SK-N-SH (cell line): ENCODE data around the gene CALR3. TPM values are rescaled to one million over a fixed set of nuclear protein-coding genes. Genes with fewer than 3 reads are reported as not detected.

Experiments used
- CTCF ChIA-PET: fragments of 300-600, 350-600 bp; formaldehyde crosslinking; extraction: SDS; loops from one replicate; lab custom pipeline; 2021; lab: Yijun Ruan, JAX
- POLR2A ChIA-PET: fragments of 350-600 bp; sonication (Branson Sonifier 250); formaldehyde crosslinking; extraction: SDS; loops from one replicate; lab custom pipeline; 2020; ENCODE audit warnings: antibody characterized with exemption, inconsistent platforms; lab: Yijun Ruan, JAX
- DNase-seq: peaks from one replicate; pipeline ENCODE4 v3.0.0; 2012
- H2AFZ ChIP-seq: fragments of 200-600 bp; sonication (generic); 2 replicates; pipeline ENCODE4 v1.8.1; 2016; ENCODE audit warnings: antibody characterized with exemption, mild to moderate bottlenecking, low read depth
- H3F3A ChIP-seq: fragments of 200-600 bp; sonication (generic); replicated peaks from 2 replicates; pipeline ENCODE3; 2016; ENCODE audit warnings: antibody characterized with exemption, mild to moderate bottlenecking; ENCODE audit not compliant: insufficient read depth
- H3K27ac ChIP-seq, 2 experiments: fragments of 200-500 bp in 1 of 2; fragments of 200-600 bp in 1 of 2; sonication (Bioruptor generic) in 1 of 2; sonication (generic), shearing (Covaris generic) in 1 of 2; 2 replicates each; pipeline versions ENCODE4 v1.5.1 to v1.6.1; 2014 to 2016; ENCODE audit warnings: low read depth in 2 of 2, inconsistent platforms in 1 of 2, low read length in 1 of 2, mild to moderate bottlenecking in 1 of 2, mixed read lengths in 1 of 2
- H3K27me3 ChIP-seq: fragments of 200-600 bp; sonication (generic), shearing (Covaris generic); 2 replicates; pipeline ENCODE4 v1.6.1; 2016; ENCODE audit warnings: mixed run types; ENCODE audit not compliant: insufficient read depth
- H3K36me3 ChIP-seq, 2 experiments: fragments of 200-500 bp in 1 of 2; fragments of 200-600 bp in 1 of 2; sonication (Bioruptor generic) in 1 of 2; sonication (generic) in 1 of 2; replicated peaks in 1 of 2; 2 replicates each; pipeline versions ENCODE3 to v1.5.1; 2014 to 2016; ENCODE audit warnings: low read length in 1 of 2, mild to moderate bottlenecking in 1 of 2; ENCODE audit not compliant: insufficient read depth in 2 of 2, control insufficient read depth in 1 of 2
- H3K4me1 ChIP-seq, 2 experiments: fragments of 200-500 bp in 1 of 2; fragments of 200-600 bp in 1 of 2; sonication (Bioruptor generic) in 1 of 2; sonication (generic), shearing (Covaris generic) in 1 of 2; 2 replicates each; pipeline versions ENCODE4 v1.5.1 to v1.6.1; 2014 to 2016; ENCODE audit warnings: low read depth in 1 of 2, low read length in 1 of 2, mixed run types in 1 of 2; ENCODE audit not compliant: insufficient read depth in 2 of 2, control insufficient read depth in 1 of 2
- H3K4me2 ChIP-seq: fragments of 200-600 bp; sonication (generic), shearing (Covaris generic); 2 replicates; pipeline ENCODE4 v1.6.1; 2017; ENCODE audit warnings: mixed run types
- H3K4me3 ChIP-seq, 2 experiments: fragments of 200-500 bp in 1 of 2; fragments of 200-600 bp in 1 of 2; sonication (Bioruptor generic) in 1 of 2; sonication (generic), shearing (Covaris generic) in 1 of 2; 2 replicates each; pipeline versions ENCODE4 v1.5.1 to v1.8.1; 2014 to 2016; ENCODE audit warnings: low read depth in 2 of 2, inconsistent platforms in 1 of 2, low read length in 1 of 2, mild to moderate bottlenecking in 1 of 2, mixed read lengths in 1 of 2, moderate library complexity in 1 of 2
- H3K79me2 ChIP-seq: fragments of 200-600 bp; sonication (generic); 2 replicates; pipeline ENCODE4 v1.8.1; 2017; ENCODE audit warnings: mild to moderate bottlenecking; ENCODE audit not compliant: insufficient read depth
- H3K9ac ChIP-seq: fragments of 200-600 bp; sonication (generic); 2 replicates; pipeline ENCODE4 v1.6.1; 2017; ENCODE audit warnings: mixed run types
- H3K9me2 ChIP-seq: fragments of 200-600 bp; sonication (generic); 2 replicates; pipeline ENCODE4 v1.6.1; 2017; ENCODE audit warnings: mixed run types
- H3K9me3 ChIP-seq: fragments of 200-600 bp; sonication (generic); 2 replicates; pipeline ENCODE4 v1.6.1; 2017; ENCODE audit warnings: mixed run types, mild to moderate bottlenecking, moderate library complexity
- H4K20me1 ChIP-seq: fragments of 200-600 bp; sonication (generic); 2 replicates; pipeline ENCODE4 v1.6.1; 2017; ENCODE audit warnings: mild to moderate bottlenecking, mixed run types; ENCODE audit not compliant: insufficient read depth
- CHD2 ChIP-seq: fragments of 150-350 bp; IDR thresholded peaks from 2 replicates; pipeline ENCODE4 v1.6.1; 2018; ENCODE audit warnings: low read length; ENCODE audit not compliant: partially characterized antibody
- FOSL2 ChIP-seq: IDR thresholded peaks from 2 replicates; pipeline ENCODE4 v1.4.0; 2012; ENCODE audit warnings: low read depth, mild to moderate bottlenecking, moderate library complexity, borderline replicate concordance
- FOXM1 ChIP-seq: IDR thresholded peaks from 2 replicates; pipeline ENCODE4 v1.4.0; 2012; ENCODE audit warnings: low read depth, mild to moderate bottlenecking
- GATA2 ChIP-seq: sonication (generic); formaldehyde crosslinking; IDR thresholded peaks from 2 replicates; pipeline ENCODE4 v1.5.0; 2020; ENCODE audit warnings: mild to moderate bottlenecking, missing genetic modification reagents
- JUND ChIP-seq: IDR thresholded peaks from 2 replicates; pipeline ENCODE4 v1.4.0; 2012
- MEF2A ChIP-seq: IDR thresholded peaks from 2 replicates; pipeline ENCODE4 v1.4.0; 2012; ENCODE audit warnings: low read depth, borderline replicate concordance
- MXI1 ChIP-seq: IDR thresholded peaks from 2 replicates; pipeline ENCODE4 v1.6.1; 2012; ENCODE audit warnings: mild to moderate bottlenecking, low read depth, low read length, improper control_type of control experiment
- RCOR1 ChIP-seq: fragments of 150-350 bp; IDR thresholded peaks from 2 replicates; pipeline ENCODE4 v1.6.1; 2017; ENCODE audit warnings: antibody characterized with exemption, low read length
- RXRA ChIP-seq: IDR thresholded peaks from 2 replicates; pipeline ENCODE4 v1.4.0; 2012; ENCODE audit warnings: low read depth, mild to moderate bottlenecking, borderline replicate concordance
- SIN3A ChIP-seq: IDR thresholded peaks from 2 replicates; pipeline ENCODE4 v1.6.1; 2012; ENCODE audit warnings: low read depth, mild to moderate bottlenecking, low read length, moderate library complexity, borderline replicate concordance
- SMC3 ChIP-seq: IDR thresholded peaks from 2 replicates; pipeline ENCODE4 v1.6.1; 2012; ENCODE audit warnings: low read depth, low read length, improper control_type of control experiment
- TAF1 ChIP-seq: IDR thresholded peaks from 2 replicates; pipeline ENCODE4 v1.6.1; 2012; ENCODE audit warnings: low read depth, mild to moderate bottlenecking, low read length, moderate library complexity, borderline replicate concordance
- TCF12 ChIP-seq: IDR thresholded peaks from 2 replicates; pipeline ENCODE4 v1.4.0; 2012
- whole genome bisulfite sequencing: methylation state at CpG from one replicate; pipeline ENCODE4 v1.1.6; 2017; ENCODE audit warnings: low lambda C conversion rate; 5-methylcytosine and 5-hydroxymethylcytosine counted together
- polyA plus RNA-seq, 3 experiments: library from polyadenylated mRNA; depleted of rRNA; stranded (reverse); fragments of >200 nt; gene quantifications; 2 replicates each; pipeline ENCODE4 v1.2.3, GENCODE V29; 2012
- TF ChIP-seq, protein P1 (sequence below): IDR thresholded peaks from 2 replicates; pipeline ENCODE4 v1.6.1; 2012; ENCODE audit warnings: mild to moderate bottlenecking, low read depth, low read length, moderate library complexity
- TF ChIP-seq, protein P2 (sequence below): IDR thresholded peaks from 2 replicates; pipeline ENCODE4 v1.4.0; 2012; ENCODE audit warnings: low read depth, borderline replicate concordance
- TF ChIP-seq, protein P3 (sequence below): IDR thresholded peaks from 2 replicates; pipeline ENCODE4 v1.4.0; 2012; ENCODE audit warnings: low read depth, borderline replicate concordance
- TF ChIP-seq, protein P4 (sequence below): fragments of 200-600 bp; sonication (generic); IDR thresholded peaks from 2 replicates; pipeline ENCODE4 v1.6.1; 2017; ENCODE audit warnings: antibody characterized with exemption, mild to moderate bottlenecking, moderate library complexity
- TF ChIP-seq, protein P5 (sequence below): IDR thresholded peaks from 2 replicates; pipeline ENCODE4 v1.4.0; 2012; ENCODE audit warnings: low read depth
- TF ChIP-seq, protein P6 (sequence below): fragments of 150-350 bp; IDR thresholded peaks from 2 replicates; pipeline ENCODE4 v1.6.1; 2016; ENCODE audit warnings: mild to moderate bottlenecking, low read depth, low read length

Gene CALR3
- polyA plus RNA-seq, 1 of the 3 experiments (the other 2 are of a cell fraction) = not detected

DNA sequence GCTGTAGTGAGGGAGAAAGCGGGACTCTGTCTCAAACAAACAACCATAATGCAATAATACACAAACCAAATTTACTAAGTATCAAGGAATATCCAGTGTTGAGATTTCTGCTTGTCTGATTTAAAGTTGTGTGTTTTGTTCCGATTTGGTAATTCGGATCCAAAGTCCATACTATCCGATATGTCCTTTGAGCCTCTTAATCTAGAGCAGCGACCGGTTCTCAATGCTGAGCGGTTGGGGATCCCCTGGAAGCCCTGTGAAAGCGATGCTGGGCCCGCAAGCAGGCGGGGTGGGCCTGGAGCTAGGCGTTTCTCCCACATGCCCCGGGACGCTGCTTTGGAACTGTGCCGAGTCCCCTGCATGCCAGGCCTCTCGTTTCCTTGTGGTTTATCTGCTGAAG is 20.4 kb upstream of the CALR3 start:
- no peak overlapping the region for H3K4me3 ChIP-seq
- H4K20me1 ChIP-seq = 0 out of 2 replicates have a peak, but pooled peaks cover 8% of the 10 kb centered on the region
- no peak overlapping the region for H3K4me2 ChIP-seq
- no peak overlapping the region for H2AFZ ChIP-seq
- H3K4me1 ChIP-seq = no peaks in the 10 kb centered on the region
- TF ChIP-seq FOSL2 (no peak), GATA2 (CRISPR knock-in tag) (no peak), MEF2A (no peak), SMC3 (no peak), RXRA (no peak), TAF1 (no peak), JUND (no peak), FOXM1 (no peak), RCOR1 (no peak), SIN3A (no peak), TCF12 (no peak), CHD2 (no peak), MXI1 (no peak)
- TF ChIP-seq, protein P1, sequence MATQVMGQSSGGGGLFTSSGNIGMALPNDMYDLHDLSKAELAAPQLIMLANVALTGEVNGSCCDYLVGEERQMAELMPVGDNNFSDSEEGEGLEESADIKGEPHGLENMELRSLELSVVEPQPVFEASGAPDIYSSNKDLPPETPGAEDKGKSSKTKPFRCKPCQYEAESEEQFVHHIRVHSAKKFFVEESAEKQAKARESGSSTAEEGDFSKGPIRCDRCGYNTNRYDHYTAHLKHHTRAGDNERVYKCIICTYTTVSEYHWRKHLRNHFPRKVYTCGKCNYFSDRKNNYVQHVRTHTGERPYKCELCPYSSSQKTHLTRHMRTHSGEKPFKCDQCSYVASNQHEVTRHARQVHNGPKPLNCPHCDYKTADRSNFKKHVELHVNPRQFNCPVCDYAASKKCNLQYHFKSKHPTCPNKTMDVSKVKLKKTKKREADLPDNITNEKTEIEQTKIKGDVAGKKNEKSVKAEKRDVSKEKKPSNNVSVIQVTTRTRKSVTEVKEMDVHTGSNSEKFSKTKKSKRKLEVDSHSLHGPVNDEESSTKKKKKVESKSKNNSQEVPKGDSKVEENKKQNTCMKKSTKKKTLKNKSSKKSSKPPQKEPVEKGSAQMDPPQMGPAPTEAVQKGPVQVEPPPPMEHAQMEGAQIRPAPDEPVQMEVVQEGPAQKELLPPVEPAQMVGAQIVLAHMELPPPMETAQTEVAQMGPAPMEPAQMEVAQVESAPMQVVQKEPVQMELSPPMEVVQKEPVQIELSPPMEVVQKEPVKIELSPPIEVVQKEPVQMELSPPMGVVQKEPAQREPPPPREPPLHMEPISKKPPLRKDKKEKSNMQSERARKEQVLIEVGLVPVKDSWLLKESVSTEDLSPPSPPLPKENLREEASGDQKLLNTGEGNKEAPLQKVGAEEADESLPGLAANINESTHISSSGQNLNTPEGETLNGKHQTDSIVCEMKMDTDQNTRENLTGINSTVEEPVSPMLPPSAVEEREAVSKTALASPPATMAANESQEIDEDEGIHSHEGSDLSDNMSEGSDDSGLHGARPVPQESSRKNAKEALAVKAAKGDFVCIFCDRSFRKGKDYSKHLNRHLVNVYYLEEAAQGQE = no peak
- TF ChIP-seq, protein P2, sequence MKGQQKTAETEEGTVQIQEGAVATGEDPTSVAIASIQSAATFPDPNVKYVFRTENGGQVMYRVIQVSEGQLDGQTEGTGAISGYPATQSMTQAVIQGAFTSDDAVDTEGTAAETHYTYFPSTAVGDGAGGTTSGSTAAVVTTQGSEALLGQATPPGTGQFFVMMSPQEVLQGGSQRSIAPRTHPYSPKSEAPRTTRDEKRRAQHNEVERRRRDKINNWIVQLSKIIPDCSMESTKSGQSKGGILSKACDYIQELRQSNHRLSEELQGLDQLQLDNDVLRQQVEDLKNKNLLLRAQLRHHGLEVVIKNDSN = no peak
- TF ChIP-seq, protein P3, sequence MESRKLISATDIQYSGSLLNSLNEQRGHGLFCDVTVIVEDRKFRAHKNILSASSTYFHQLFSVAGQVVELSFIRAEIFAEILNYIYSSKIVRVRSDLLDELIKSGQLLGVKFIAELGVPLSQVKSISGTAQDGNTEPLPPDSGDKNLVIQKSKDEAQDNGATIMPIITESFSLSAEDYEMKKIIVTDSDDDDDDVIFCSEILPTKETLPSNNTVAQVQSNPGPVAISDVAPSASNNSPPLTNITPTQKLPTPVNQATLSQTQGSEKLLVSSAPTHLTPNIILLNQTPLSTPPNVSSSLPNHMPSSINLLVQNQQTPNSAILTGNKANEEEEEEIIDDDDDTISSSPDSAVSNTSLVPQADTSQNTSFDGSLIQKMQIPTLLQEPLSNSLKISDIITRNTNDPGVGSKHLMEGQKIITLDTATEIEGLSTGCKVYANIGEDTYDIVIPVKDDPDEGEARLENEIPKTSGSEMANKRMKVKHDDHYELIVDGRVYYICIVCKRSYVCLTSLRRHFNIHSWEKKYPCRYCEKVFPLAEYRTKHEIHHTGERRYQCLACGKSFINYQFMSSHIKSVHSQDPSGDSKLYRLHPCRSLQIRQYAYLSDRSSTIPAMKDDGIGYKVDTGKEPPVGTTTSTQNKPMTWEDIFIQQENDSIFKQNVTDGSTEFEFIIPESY = no peak
- TF ChIP-seq, protein P4, sequence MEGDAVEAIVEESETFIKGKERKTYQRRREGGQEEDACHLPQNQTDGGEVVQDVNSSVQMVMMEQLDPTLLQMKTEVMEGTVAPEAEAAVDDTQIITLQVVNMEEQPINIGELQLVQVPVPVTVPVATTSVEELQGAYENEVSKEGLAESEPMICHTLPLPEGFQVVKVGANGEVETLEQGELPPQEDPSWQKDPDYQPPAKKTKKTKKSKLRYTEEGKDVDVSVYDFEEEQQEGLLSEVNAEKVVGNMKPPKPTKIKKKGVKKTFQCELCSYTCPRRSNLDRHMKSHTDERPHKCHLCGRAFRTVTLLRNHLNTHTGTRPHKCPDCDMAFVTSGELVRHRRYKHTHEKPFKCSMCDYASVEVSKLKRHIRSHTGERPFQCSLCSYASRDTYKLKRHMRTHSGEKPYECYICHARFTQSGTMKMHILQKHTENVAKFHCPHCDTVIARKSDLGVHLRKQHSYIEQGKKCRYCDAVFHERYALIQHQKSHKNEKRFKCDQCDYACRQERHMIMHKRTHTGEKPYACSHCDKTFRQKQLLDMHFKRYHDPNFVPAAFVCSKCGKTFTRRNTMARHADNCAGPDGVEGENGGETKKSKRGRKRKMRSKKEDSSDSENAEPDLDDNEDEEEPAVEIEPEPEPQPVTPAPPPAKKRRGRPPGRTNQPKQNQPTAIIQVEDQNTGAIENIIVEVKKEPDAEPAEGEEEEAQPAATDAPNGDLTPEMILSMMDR = no peak
- TF ChIP-seq, protein P5, sequence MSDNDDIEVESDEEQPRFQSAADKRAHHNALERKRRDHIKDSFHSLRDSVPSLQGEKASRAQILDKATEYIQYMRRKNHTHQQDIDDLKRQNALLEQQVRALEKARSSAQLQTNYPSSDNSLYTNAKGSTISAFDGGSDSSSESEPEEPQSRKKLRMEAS = no peak
- TF ChIP-seq, protein P6, sequence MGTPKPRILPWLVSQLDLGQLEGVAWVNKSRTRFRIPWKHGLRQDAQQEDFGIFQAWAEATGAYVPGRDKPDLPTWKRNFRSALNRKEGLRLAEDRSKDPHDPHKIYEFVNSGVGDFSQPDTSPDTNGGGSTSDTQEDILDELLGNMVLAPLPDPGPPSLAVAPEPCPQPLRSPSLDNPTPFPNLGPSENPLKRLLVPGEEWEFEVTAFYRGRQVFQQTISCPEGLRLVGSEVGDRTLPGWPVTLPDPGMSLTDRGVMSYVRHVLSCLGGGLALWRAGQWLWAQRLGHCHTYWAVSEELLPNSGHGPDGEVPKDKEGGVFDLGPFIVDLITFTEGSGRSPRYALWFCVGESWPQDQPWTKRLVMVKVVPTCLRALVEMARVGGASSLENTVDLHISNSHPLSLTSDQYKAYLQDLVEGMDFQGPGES = no peak
- H3K27ac ChIP-seq = no peak overlapping the region
- no peaks in the 10 kb centered on the region for H3K79me2 ChIP-seq
- POLR2A ChIA-PET = interaction anchor here (1.3 kb wide), 1 partner anchor 12 kb away, joined by 4 read pairs; no protein-coding TSS in a partner anchor
- H3K27me3 ChIP-seq = no peaks in the 10 kb centered on the region
- peaks cover 19 to 58% of the 10 kb centered on the region in 2 experiments for H3K36me3 ChIP-seq
- H3K9ac ChIP-seq = no peak overlapping the region
- no peaks in the 10 kb centered on the region for H3K9me2 ChIP-seq
- no peak for DNase-seq
- WGBS = 91% methylated on average over 15 of the region's 15 CpGs
- peaks cover 6% of the 10 kb centered on the region for H3F3A ChIP-seq
- CTCF ChIA-PET = interaction anchor here (2.2 kb wide), 1 partner anchor 11 kb away, joined by 12 read pairs; no protein-coding TSS in a partner anchor
- no peaks in the 10 kb centered on the region for H3K9me3 ChIP-seq
